GM12873 (cell line): ENCODE measurements around the gene NDUFB5.

Source experiments
- TF ChIP-seq, protein P1 (sequence below): IDR thresholded peaks from 2 replicates; pipeline ENCODE4 v1.5.1; 2012; ENCODE audit warnings: low read depth, mild to moderate bottlenecking, moderate library complexity, low read length, control low read depth; ENCODE audit not compliant: insufficient read depth; ENCODE audit errors: missing control alignments

NDUFB5 gene

GRCh38 chr3:179589143-179589542 is 15.5 kb upstream of the NDUFB5 start:
- TF ChIP-seq, protein P1, sequence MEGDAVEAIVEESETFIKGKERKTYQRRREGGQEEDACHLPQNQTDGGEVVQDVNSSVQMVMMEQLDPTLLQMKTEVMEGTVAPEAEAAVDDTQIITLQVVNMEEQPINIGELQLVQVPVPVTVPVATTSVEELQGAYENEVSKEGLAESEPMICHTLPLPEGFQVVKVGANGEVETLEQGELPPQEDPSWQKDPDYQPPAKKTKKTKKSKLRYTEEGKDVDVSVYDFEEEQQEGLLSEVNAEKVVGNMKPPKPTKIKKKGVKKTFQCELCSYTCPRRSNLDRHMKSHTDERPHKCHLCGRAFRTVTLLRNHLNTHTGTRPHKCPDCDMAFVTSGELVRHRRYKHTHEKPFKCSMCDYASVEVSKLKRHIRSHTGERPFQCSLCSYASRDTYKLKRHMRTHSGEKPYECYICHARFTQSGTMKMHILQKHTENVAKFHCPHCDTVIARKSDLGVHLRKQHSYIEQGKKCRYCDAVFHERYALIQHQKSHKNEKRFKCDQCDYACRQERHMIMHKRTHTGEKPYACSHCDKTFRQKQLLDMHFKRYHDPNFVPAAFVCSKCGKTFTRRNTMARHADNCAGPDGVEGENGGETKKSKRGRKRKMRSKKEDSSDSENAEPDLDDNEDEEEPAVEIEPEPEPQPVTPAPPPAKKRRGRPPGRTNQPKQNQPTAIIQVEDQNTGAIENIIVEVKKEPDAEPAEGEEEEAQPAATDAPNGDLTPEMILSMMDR: no peak

DNA sequence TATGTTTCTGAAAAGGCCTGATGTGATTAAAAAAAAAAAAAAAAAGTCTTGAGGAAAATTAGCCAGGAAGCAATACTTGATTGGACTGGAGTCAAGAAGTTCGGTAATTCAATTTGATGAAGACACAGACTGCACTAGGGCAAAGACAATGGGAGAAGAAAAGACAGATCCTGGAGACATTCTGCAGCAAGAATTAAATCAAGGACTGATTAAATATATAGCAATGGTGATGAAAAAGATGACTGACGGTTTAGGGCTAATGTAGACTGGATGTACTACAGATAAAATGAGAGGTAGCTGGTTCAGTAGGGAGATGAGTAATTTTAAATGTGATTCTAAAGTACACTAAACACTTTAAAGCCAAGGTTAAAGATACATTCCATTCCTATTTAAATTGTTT is 13.9 kb upstream of the NDUFB5 start:
- TF ChIP-seq, protein P1: no peak

DNA sequence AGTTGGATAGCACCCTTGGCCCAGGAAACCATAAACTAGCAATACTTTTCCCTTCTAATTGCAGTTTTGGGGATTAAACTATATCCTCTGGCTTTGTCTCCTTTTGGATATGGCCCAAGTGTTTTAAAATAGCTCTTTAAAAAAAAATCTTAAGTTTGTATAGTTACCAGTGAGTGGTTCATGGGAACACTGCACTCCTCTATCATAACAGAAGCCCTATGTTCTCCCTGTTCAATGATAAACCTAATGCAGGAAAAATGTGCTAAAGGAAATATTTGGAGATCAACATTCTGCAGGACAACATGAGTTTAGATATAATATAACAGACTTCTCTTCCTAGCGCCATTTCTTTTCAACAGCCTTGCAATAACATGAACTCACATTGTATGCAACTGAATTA is 13.3 kb upstream of the NDUFB5 start:
- TF ChIP-seq, protein P1: no peak

- TF ChIP-seq, protein P1: no peak
These were observed 5.1 kb upstream of the NDUFB5 start for GRCh38 chr3:179599531-179599930.

DNA sequence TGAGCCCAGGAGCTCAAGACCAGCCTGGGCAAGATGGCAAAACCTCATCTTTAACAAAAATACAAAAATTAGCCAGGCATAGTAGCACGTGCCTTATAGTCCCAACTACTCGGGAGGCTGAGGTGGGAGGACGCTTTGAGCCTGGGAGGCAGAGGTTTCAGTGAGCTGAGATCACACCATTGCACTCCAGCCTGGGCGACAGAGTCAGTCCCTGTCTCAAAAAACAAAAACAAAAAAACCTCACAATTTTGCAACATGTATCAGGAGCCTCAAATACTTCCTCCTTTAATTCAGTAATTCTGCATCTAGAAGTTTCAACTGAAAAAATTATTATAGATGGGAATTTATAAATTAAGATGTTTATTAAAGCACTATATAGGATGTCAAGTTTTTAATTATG is 1.3 kb upstream of the NDUFB5 start:
- TF ChIP-seq, protein P1: no peak

DNA sequence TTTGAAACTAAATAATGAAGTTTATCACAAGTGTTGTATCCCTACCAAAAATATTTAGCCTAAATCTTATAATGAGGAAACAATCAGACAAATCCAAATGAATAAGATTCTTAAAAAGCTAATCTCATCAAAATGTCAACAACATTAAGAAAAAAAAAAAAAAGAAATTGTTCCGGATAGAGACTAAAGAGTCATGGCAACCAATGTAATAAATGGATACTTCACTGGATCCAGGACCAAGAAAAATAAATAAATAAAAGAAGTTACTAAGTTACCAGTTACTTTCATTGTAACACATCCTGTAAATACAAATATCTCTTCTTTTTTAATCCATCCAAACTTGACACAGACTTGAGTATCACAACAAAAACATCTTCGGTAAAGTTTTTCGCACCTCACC is 763 bp upstream of the NDUFB5 start:
- TF ChIP-seq, protein P1: no peak

DNA sequence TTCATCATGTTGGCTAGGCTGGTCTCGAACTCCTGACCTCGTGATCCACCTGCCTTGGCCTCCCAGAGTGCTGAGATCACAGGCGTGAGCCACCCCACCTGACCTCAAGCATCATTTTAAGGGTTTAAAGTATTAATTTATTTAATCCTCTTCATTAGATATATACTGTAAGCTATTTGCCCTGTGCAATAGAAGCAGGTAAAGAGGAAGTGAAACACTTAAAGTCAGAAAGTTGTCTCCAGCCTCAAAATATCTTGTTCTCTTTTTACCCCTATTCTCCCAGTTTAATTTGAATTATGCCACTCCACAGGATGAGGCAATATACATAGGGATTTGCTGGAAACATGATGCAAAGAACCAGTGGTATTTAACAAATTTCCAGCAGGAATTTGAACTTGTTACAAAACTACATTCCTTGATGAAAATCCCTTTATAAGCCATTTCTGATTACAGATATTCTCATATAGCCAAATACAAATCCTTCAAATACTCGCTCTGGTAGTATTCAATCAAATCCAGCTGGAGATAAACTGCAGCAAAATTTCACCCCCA is 2.0 kb downstream of the NDUFB5 start:
- TF ChIP-seq, protein P1: no peak
